OCI-LY1 (cell line): ENCODE data around the gene UBA6.

ENCODE experiments used
- H2AFZ ChIP-seq: fragments of 200-600 bp; sonication (generic), shearing (Covaris generic); 2 replicates; pipeline ENCODE4 v1.6.0; 2014; ENCODE audit warnings: antibody characterized with exemption, mild to moderate bottlenecking, low read length
- H3F3A ChIP-seq: fragments of 200-600 bp; sonication (generic), shearing (Covaris generic); 2 replicates; pipeline ENCODE4 v1.6.0; 2014; ENCODE audit warnings: mild to moderate bottlenecking, antibody characterized with exemption, low read length, moderate library complexity; ENCODE audit not compliant: insufficient read depth
- H3K27ac ChIP-seq: fragments of 200-600 bp; sonication (generic); 2 replicates; pipeline ENCODE4 v1.5.1; 2014; ENCODE audit warnings: low read length, mixed run types, mild to moderate bottlenecking, low read depth; ENCODE audit not compliant: poor library complexity, severe bottlenecking
- H3K27me3 ChIP-seq: fragments of 200-600 bp; sonication (generic); 2 replicates; pipeline ENCODE4 v1.6.0; 2014; ENCODE audit warnings: antibody characterized with exemption, mild to moderate bottlenecking, low read length, moderate library complexity; ENCODE audit not compliant: insufficient read depth
- H3K36me3 ChIP-seq: fragments of 200-600 bp; sonication (generic); 2 replicates; pipeline ENCODE4 v1.6.1; 2014; ENCODE audit warnings: mild to moderate bottlenecking, antibody characterized with exemption, low read length, moderate library complexity, mixed read lengths; ENCODE audit not compliant: insufficient read depth
- H3K4me1 ChIP-seq: fragments of 200-600 bp; sonication (generic); 2 replicates; pipeline ENCODE4 v1.5.1; 2014; ENCODE audit warnings: mild to moderate bottlenecking, low read length, moderate library complexity; ENCODE audit not compliant: insufficient read depth, severe bottlenecking
- H3K4me2 ChIP-seq: fragments of 200-600 bp; sonication (generic), shearing (Covaris generic); 2 replicates; pipeline ENCODE4 v1.6.1; 2014; ENCODE audit warnings: low read length
- H3K4me3 ChIP-seq: fragments of 200-600 bp; sonication (generic); 2 replicates; pipeline ENCODE4 v1.5.1; 2014; ENCODE audit warnings: low read length, low read depth, mild to moderate bottlenecking, mixed read lengths; ENCODE audit not compliant: poor library complexity, severe bottlenecking
- H3K79me2 ChIP-seq: fragments of 200-600 bp; shearing (Covaris generic); 2 replicates; pipeline ENCODE4 v1.6.1; 2016; ENCODE audit warnings: mixed run types, low read length, mixed read lengths; ENCODE audit not compliant: insufficient read depth
- H3K9ac ChIP-seq: fragments of 200-600 bp; sonication (generic), shearing (Covaris generic); 2 replicates; pipeline ENCODE4 v1.6.1; 2014; ENCODE audit warnings: mild to moderate bottlenecking, low read length, mixed read lengths
- H3K9me2 ChIP-seq: fragments of 200-600 bp; sonication (generic), shearing (Covaris generic); 2 replicates; pipeline ENCODE4 v1.6.1; 2014; ENCODE audit warnings: low read depth, mild to moderate bottlenecking, low read length, mixed read lengths
- H3K9me3 ChIP-seq: fragments of 200-600 bp; shearing (Covaris generic); 2 replicates; pipeline ENCODE4 v1.6.1; 2014; ENCODE audit warnings: low read length, mixed read lengths
- H4K20me1 ChIP-seq: fragments of 200-600 bp; sonication (generic), shearing (Covaris generic); 2 replicates; pipeline ENCODE4 v1.6.0; 2016; ENCODE audit warnings: mild to moderate bottlenecking, low read length; ENCODE audit not compliant: insufficient read depth
- CTCF ChIP-seq: fragments of 200-600 bp; sonication (generic), shearing (Covaris generic); IDR thresholded peaks from 2 replicates; pipeline ENCODE4 v1.5.1; 2017; ENCODE audit warnings: mild to moderate bottlenecking, antibody characterized with exemption, low read length, moderate library complexity, mixed read lengths
- EZH2 ChIP-seq: fragments of 200-600 bp; sonication (generic), shearing (Covaris generic); IDR thresholded peaks from 2 replicates; pipeline ENCODE4 v1.8.0; 2017; ENCODE audit warnings: borderline replicate concordance, mixed run types, mild to moderate bottlenecking, antibody characterized with exemption, low read length, moderate library complexity, mixed read lengths

The UBA6 gene

GRCh38 chr4:67725981-67726380 is 25.0 kb upstream of the UBA6 start:
- H3K4me3 ChIP-seq = no peak overlapping the region
- no peaks in the 10 kb centered on the region for H3K79me2 ChIP-seq
- H2AFZ ChIP-seq = no peak overlapping the region
- no peaks in the 10 kb centered on the region for H3K27me3 ChIP-seq
- no peaks in the 10 kb centered on the region for H3K4me1 ChIP-seq
- H4K20me1 ChIP-seq = no peaks in the 10 kb centered on the region
- no peaks in the 10 kb centered on the region for H3K9me3 ChIP-seq
- no peak overlapping the region for H3K27ac ChIP-seq
- H3K9me2 ChIP-seq = no peaks in the 10 kb centered on the region
- H3F3A ChIP-seq = no peaks in the 10 kb centered on the region
- no peak overlapping the region for H3K4me2 ChIP-seq
- H3K9ac ChIP-seq = no peak overlapping the region
- H3K36me3 ChIP-seq = peaks cover 8% of the 10 kb centered on the region
- TF ChIP-seq CTCF = no peak
- no peak for TF ChIP-seq EZH2

- no peaks in the 10 kb centered on the region for H3K79me2 ChIP-seq
- H3F3A ChIP-seq = no peaks in the 10 kb centered on the region
- peaks cover 14% of the 10 kb centered on the region for H3K36me3 ChIP-seq
- no peak overlapping the region for H2AFZ ChIP-seq
- no peaks in the 10 kb centered on the region for H4K20me1 ChIP-seq
- H3K9me3 ChIP-seq = no peaks in the 10 kb centered on the region
- H3K4me1 ChIP-seq = no peaks in the 10 kb centered on the region
- H3K4me3 ChIP-seq = no peak overlapping the region
- H3K27me3 ChIP-seq = no peaks in the 10 kb centered on the region
- no peak for TF ChIP-seq EZH2
- TF ChIP-seq CTCF = no peak
- no peak overlapping the region for H3K4me2 ChIP-seq
- no peak overlapping the region for H3K9ac ChIP-seq
- H3K9me2 ChIP-seq = no peaks in the 10 kb centered on the region
- no peak overlapping the region for H3K27ac ChIP-seq
Observed at GRCh38 chr4:67725132-67725531, 24.2 kb upstream of the UBA6 start.

GRCh38 chr4:67723949-67724348 is 23.0 kb upstream of the UBA6 start:
- H3K9ac ChIP-seq = no peak overlapping the region
- H3K79me2 ChIP-seq = no peaks in the 10 kb centered on the region
- no peaks in the 10 kb centered on the region for H3K27me3 ChIP-seq
- no peak overlapping the region for H3K4me2 ChIP-seq
- no peaks in the 10 kb centered on the region for H3K9me3 ChIP-seq
- TF ChIP-seq EZH2 (no peak), CTCF (peak; percentile 27; the same call in 1 of the 2 replicates)
- H3K4me1 ChIP-seq = no peaks in the 10 kb centered on the region
- H3F3A ChIP-seq = no peaks in the 10 kb centered on the region
- no peak overlapping the region for H3K4me3 ChIP-seq
- no peak overlapping the region for H2AFZ ChIP-seq
- H3K36me3 ChIP-seq = peaks cover 14% of the 10 kb centered on the region
- H3K27ac ChIP-seq = no peak overlapping the region
- no peaks in the 10 kb centered on the region for H3K9me2 ChIP-seq
- no peaks in the 10 kb centered on the region for H4K20me1 ChIP-seq
